WERI-Rb-1 (cell line): ENCODE measurements around the gene TUBB2A.

ENCODE experiments used
- DNase-seq: peaks from one replicate; pipeline ENCODE4 v3.0.0-alpha.2; 2020
- H3K27ac ChIP-seq: fragments of 250-450 bp; sonication (Bioruptor Pico); 2 replicates; pipeline ENCODE4 v1.5.1; 2020; ENCODE audit warnings: mild to moderate bottlenecking, moderate library complexity
- H3K27me3 ChIP-seq: fragments of 250-450 bp; sonication (Bioruptor Pico); 2 replicates; pipeline ENCODE4 v1.5.1; 2021; ENCODE audit warnings: mild to moderate bottlenecking, low read depth, moderate library complexity; ENCODE audit not compliant: insufficient read depth, severe bottlenecking
- H3K36me3 ChIP-seq: fragments of 250-450 bp; sonication (Bioruptor Pico); 2 replicates; pipeline ENCODE4 v1.5.1; 2020; ENCODE audit warnings: mild to moderate bottlenecking, moderate library complexity
- H3K4me3 ChIP-seq: 2 replicates; pipeline ENCODE4 v1.5.1; 2011; ENCODE audit warnings: low read depth, mild to moderate bottlenecking, control low read depth, low read length
- H3K9me3 ChIP-seq: fragments of 250-450 bp; sonication (Bioruptor Pico); 2 replicates; pipeline ENCODE4 v1.5.1; 2021; ENCODE audit warnings: mild to moderate bottlenecking, moderate library complexity; ENCODE audit not compliant: severe bottlenecking
- TF ChIP-seq, protein P1 (sequence below): IDR thresholded peaks from 2 replicates; pipeline ENCODE4 v1.5.1; 2011; ENCODE audit warnings: low read depth, mild to moderate bottlenecking, control low read depth, inconsistent platforms, low read length

TUBB2A gene

GRCh38 chr6:3117912-3118352, 39.4 kb downstream of the TUBB2A start:
- no peak for DNase-seq
- H3K27me3 ChIP-seq = no peaks in the 10 kb centered on the region
- peak overlapping the region; percentile 82 for H3K4me3 ChIP-seq
- no peaks in the 10 kb centered on the region for H3K9me3 ChIP-seq
- peaks cover 8% of the 10 kb centered on the region for H3K36me3 ChIP-seq
- H3K27ac ChIP-seq = peak overlapping the region; percentile 89
- TF ChIP-seq, protein P1, sequence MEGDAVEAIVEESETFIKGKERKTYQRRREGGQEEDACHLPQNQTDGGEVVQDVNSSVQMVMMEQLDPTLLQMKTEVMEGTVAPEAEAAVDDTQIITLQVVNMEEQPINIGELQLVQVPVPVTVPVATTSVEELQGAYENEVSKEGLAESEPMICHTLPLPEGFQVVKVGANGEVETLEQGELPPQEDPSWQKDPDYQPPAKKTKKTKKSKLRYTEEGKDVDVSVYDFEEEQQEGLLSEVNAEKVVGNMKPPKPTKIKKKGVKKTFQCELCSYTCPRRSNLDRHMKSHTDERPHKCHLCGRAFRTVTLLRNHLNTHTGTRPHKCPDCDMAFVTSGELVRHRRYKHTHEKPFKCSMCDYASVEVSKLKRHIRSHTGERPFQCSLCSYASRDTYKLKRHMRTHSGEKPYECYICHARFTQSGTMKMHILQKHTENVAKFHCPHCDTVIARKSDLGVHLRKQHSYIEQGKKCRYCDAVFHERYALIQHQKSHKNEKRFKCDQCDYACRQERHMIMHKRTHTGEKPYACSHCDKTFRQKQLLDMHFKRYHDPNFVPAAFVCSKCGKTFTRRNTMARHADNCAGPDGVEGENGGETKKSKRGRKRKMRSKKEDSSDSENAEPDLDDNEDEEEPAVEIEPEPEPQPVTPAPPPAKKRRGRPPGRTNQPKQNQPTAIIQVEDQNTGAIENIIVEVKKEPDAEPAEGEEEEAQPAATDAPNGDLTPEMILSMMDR = no peak

GRCh38 chr6:3114377-3114776, 43.0 kb downstream of the TUBB2A start:
- H3K36me3 ChIP-seq = peaks cover 34% of the 10 kb centered on the region
- no peak overlapping the region for H3K27ac ChIP-seq
- H3K9me3 ChIP-seq = no peaks in the 10 kb centered on the region
- no peak for DNase-seq
- TF ChIP-seq, protein P1 = no peak
- H3K4me3 ChIP-seq = no peak overlapping the region
- no peaks in the 10 kb centered on the region for H3K27me3 ChIP-seq

DNA sequence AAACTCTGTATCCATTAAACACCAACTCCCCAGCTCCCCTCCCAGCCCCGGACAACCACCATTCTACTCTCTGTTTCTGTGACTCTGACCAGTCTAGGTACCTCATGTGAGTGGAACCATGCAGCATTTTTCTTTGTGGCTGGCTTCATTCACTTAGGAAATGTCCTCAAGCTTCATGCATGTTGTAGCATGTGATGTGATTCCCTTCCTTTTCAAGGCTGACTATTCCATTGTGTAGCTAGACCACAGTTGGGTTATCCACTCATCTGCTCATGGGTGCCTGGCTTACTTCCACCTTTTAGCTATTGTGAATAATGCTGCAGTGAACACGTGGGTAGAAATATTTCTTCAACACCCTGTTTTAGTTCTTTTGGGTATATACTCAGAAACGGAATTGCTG, 47.6 kb downstream of the TUBB2A start:
- Histone ChIP-seq H3K36me3 (peaks cover 65% of the 10 kb centered on the region), H3K4me3 (no peak overlapping the region), H3K9me3 (no peaks in the 10 kb centered on the region), H3K27me3 (no peaks in the 10 kb centered on the region), H3K27ac (no peak overlapping the region)
- TF ChIP-seq, protein P1 = no peak
- no peak for DNase-seq

GRCh38 chr6:3108746-3109414, 48.5 kb downstream of the TUBB2A start:
- no peaks in the 10 kb centered on the region for H3K27me3 ChIP-seq
- H3K4me3 ChIP-seq = no peak overlapping the region
- no peak overlapping the region for H3K27ac ChIP-seq
- TF ChIP-seq, protein P1 = no peak
- DNase-seq = no peak
- no peaks in the 10 kb centered on the region for H3K9me3 ChIP-seq
- peaks cover 69% of the 10 kb centered on the region for H3K36me3 ChIP-seq
